ENCODE results near the gene FBLN2.

The FBLN2 gene

DNA sequence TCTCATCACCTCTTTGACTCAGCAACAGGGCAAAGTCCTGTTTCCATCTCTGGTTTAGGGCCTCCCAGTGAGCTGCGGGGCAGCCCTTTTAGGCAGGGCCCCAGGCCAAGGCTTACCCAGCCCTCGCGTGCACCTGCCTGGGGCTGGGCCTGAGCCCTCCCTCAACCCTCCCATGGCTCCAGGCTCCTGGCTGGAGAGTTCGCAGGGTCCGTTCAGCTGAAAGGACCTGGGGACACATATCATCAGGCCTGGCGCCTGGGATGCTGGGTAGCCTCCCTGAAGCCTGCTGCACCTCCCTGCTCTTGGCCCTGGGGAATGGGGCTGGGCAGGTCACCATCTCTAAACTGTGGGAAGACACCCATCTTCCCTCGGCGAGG lies 39.1 kb upstream of the FBLN2 start:
- no peak overlapping the region for H3K4me3 ChIP-seq (ENCODE audit: low read length in 2 of 2)
- H4K8ac ChIP-seq (ENCODE audit: low read depth, low read length): no peak overlapping the region
- WGBS, 2 donors (ENCODE audit: extremely low coverage in 2 of 2, insufficient read length in 2 of 2, insufficient replicate concordance in 1 of 2): no CpG with 5 or more reads among the region's 8 CpGs
- H3K36me3 ChIP-seq (replicated peaks in 1 of 2; ENCODE audit: control insufficient read depth in 2 of 2, insufficient read depth in 2 of 2, low read length in 2 of 2): no peaks in the 10 kb centered on the region
- DNase-seq (ENCODE audit: low spot score): no peak
- H3K23ac ChIP-seq (ENCODE audit: low read depth, low read length, poor library complexity): no peak overlapping the region
- H3K9ac ChIP-seq (ENCODE audit: low read depth, low read length, poor library complexity): peak overlapping the region; percentile 27
- H4K91ac ChIP-seq (ENCODE audit: low read depth, low read length, poor library complexity): no peak overlapping the region
- peaks cover 0 to 3% of the 10 kb centered on the region in 2 donors for H3K9me3 ChIP-seq (replicated peaks in 1 of 2; ENCODE audit: control insufficient read depth in 2 of 2, insufficient read depth in 1 of 2, low read depth in 1 of 2, low read length in 2 of 2)
- peak overlapping the region; percentile 7 for H2BK120ac ChIP-seq (ENCODE audit: low read depth, low read length)
- H3K4ac ChIP-seq (ENCODE audit: low read length): no peak overlapping the region
- H2BK12ac ChIP-seq (ENCODE audit: low read length): no peak overlapping the region
- H2BK5ac ChIP-seq (ENCODE audit: low read length): no peak overlapping the region
- no peak overlapping the region for H3K14ac ChIP-seq (ENCODE audit: low read length)
- H3K79me1 ChIP-seq (ENCODE audit: low read depth, low read length): no peaks in the 10 kb centered on the region
- no peaks in the 10 kb centered on the region for H3K27me3 ChIP-seq (ENCODE audit: control insufficient read depth in 3 of 3, insufficient read depth in 3 of 3, low read depth in 1 of 3, low read length in 3 of 3)
- H2AFZ ChIP-seq (ENCODE audit: low read length): no peak overlapping the region
- H3K4me2 ChIP-seq (ENCODE audit: insufficient read depth, low read length, poor library complexity, severe bottlenecking): no peak overlapping the region
- peak overlapping the region; percentile 57 for H2AK5ac ChIP-seq (ENCODE audit: low read depth, low read length)
- H3K27ac ChIP-seq (replicated peaks; ENCODE audit: low read length): no peak overlapping the region
- H2BK15ac ChIP-seq (ENCODE audit: low read length): peak overlapping the region; percentile 56
- peak overlapping the region; percentile 77 for H3K18ac ChIP-seq (ENCODE audit: low read length)
- peaks cover 20 to 28% of the 10 kb centered on the region in 2 donors for H3K4me1 ChIP-seq (ENCODE audit: control insufficient read depth in 2 of 2, insufficient read depth in 1 of 2, low read depth in 1 of 2, low read length in 2 of 2)

DNA sequence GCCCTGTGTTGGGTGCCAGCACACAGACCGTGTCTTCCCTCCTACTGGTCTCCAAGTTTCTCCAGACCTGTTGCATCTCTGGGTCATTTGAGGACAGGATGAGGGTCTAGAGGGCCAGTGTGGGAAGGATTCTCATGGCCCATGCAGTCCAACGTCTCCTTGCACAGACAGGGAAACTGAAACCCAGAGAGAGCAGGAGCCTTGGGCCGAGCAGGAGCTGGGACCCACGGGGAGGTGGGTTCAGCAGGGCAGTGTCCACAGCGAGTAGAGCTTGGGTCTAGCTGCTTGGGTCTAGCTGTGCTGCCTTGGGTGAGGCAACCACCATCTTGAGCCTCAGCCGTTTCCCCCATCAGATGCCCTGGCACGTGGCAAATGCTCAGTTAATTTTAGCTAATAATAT lies 36.5 kb upstream of the FBLN2 start:
- Histone ChIP-seq H2BK15ac (ENCODE audit: low read length) (peak overlapping the region; percentile 8), H3K4me2 (ENCODE audit: insufficient read depth, low read length, poor library complexity, severe bottlenecking) (no peak overlapping the region), H3K36me3 (replicated peaks in 1 of 2; ENCODE audit: control insufficient read depth in 2 of 2, insufficient read depth in 2 of 2, low read length in 2 of 2) (no peaks in the 10 kb centered on the region), H2AFZ (ENCODE audit: low read length) (no peak overlapping the region), H2BK120ac (ENCODE audit: low read depth, low read length) (no peak overlapping the region), H3K9ac (ENCODE audit: low read depth, low read length, poor library complexity) (no peak overlapping the region), H3K4me3 (ENCODE audit: low read length in 2 of 2) (no peak overlapping the region), H3K9me3 (replicated peaks in 1 of 2; ENCODE audit: control insufficient read depth in 2 of 2, insufficient read depth in 1 of 2, low read depth in 1 of 2, low read length in 2 of 2) (peaks cover 0 to 3% of the 10 kb centered on the region in 2 donors), H3K23ac (ENCODE audit: low read depth, low read length, poor library complexity) (peak overlapping the region; percentile 28), H3K27me3 (ENCODE audit: control insufficient read depth in 3 of 3, insufficient read depth in 3 of 3, low read depth in 1 of 3, low read length in 3 of 3) (no peaks in the 10 kb centered on the region), H3K4ac (ENCODE audit: low read length) (no peak overlapping the region), H3K79me1 (ENCODE audit: low read depth, low read length) (no peaks in the 10 kb centered on the region), H4K8ac (ENCODE audit: low read depth, low read length) (no peak overlapping the region), H2AK5ac (ENCODE audit: low read depth, low read length) (peak overlapping the region; percentile 65), H2BK5ac (ENCODE audit: low read length) (no peak overlapping the region), H2BK12ac (ENCODE audit: low read length) (no peak overlapping the region), H3K27ac (replicated peaks; ENCODE audit: low read length) (no peak overlapping the region), H3K4me1 (ENCODE audit: control insufficient read depth in 2 of 2, insufficient read depth in 1 of 2, low read depth in 1 of 2, low read length in 2 of 2) (peaks cover 12 to 22% of the 10 kb centered on the region in 2 donors), H3K18ac (ENCODE audit: low read length) (no peak overlapping the region), H4K91ac (ENCODE audit: low read depth, low read length, poor library complexity) (no peak overlapping the region), H3K14ac (ENCODE audit: low read length) (no peak overlapping the region)
- no CpG with 5 or more reads among the region's 7 CpGs for WGBS, 2 donors (ENCODE audit: extremely low coverage in 2 of 2, insufficient read length in 2 of 2, insufficient replicate concordance in 1 of 2)
- no peak for DNase-seq (ENCODE audit: low spot score)

DNA sequence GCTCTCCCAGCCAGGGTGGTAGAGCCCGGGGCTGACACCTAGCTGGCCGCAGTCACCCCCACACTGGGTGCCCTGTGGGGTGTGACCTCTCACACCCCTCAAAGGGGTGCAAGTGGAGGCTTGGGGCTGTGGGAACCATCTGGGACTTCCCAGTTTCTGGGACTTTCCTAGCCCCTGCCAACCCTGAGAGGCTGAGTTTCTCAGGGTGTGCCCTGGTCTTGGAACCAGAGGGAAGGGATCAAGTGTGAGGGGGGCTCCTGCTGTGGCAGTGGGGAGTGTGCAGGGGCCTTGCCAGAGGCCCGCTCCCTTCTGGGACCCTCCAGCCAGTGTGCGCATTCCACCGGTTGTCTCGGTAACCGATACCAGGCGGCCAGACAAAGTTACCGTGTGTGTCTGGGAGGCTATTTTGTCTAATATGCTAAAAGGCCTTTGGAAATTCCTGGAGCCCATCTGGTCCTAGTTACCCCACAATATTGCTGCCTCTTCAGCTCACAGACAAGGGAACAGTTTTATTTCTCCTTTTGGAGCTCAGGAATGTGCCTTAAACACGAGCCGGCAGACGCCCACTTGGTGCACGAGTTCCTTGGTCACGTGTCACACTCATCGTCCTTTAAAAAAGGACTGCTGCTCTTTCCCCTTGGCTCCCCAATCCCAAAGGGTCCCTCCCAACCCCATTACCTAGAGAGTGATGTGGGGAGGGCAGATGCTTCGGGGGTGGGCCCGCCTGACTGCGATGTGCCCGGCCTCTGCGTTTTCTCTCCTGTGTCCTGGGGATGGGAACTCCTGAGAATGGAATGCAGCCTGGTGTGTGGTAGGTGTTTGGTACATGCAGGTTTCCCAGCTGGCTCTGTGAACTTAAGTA lies 35.6 kb upstream of the FBLN2 start:
- Histone ChIP-seq H3K18ac (ENCODE audit: low read length) (peak overlapping the region; percentile 74), H3K4ac (ENCODE audit: low read length) (no peak overlapping the region), H2BK5ac (ENCODE audit: low read length) (no peak overlapping the region), H2BK15ac (ENCODE audit: low read length) (peak overlapping the region; percentile 34), H3K79me1 (ENCODE audit: low read depth, low read length) (no peaks in the 10 kb centered on the region), H3K4me3 (ENCODE audit: low read length in 2 of 2) (no peak overlapping the region), H2BK120ac (ENCODE audit: low read depth, low read length) (peak overlapping the region; percentile 49), H3K36me3 (replicated peaks in 1 of 2; ENCODE audit: control insufficient read depth in 2 of 2, insufficient read depth in 2 of 2, low read length in 2 of 2) (no peaks in the 10 kb centered on the region), H2AK5ac (ENCODE audit: low read depth, low read length) (peak overlapping the region; percentile 65), H3K4me2 (ENCODE audit: insufficient read depth, low read length, poor library complexity, severe bottlenecking) (no peak overlapping the region), H3K9me3 (replicated peaks in 1 of 2; ENCODE audit: control insufficient read depth in 2 of 2, insufficient read depth in 1 of 2, low read depth in 1 of 2, low read length in 2 of 2) (peaks cover 0 to 3% of the 10 kb centered on the region in 2 donors), H3K9ac (ENCODE audit: low read depth, low read length, poor library complexity) (peak overlapping the region; percentile 24), H4K91ac (ENCODE audit: low read depth, low read length, poor library complexity) (no peak overlapping the region), H3K27me3 (ENCODE audit: control insufficient read depth in 3 of 3, insufficient read depth in 3 of 3, low read depth in 1 of 3, low read length in 3 of 3) (no peaks in the 10 kb centered on the region), H2AFZ (ENCODE audit: low read length) (peak overlapping the region; percentile 30), H4K8ac (ENCODE audit: low read depth, low read length) (no peak overlapping the region), H2BK12ac (ENCODE audit: low read length) (no peak overlapping the region), H3K14ac (ENCODE audit: low read length) (peak overlapping the region; percentile 28), H3K23ac (ENCODE audit: low read depth, low read length, poor library complexity) (no peak overlapping the region), H3K4me1 (ENCODE audit: control insufficient read depth in 2 of 2, insufficient read depth in 1 of 2, low read depth in 1 of 2, low read length in 2 of 2) (peaks cover 6 to 15% of the 10 kb centered on the region in 2 donors), H3K27ac (replicated peaks; ENCODE audit: low read length) (no peak overlapping the region)
- DNase-seq (ENCODE audit: low spot score): no peak
- no CpG with 5 or more reads among the region's 20 CpGs for WGBS, 2 donors (ENCODE audit: extremely low coverage in 2 of 2, insufficient read length in 2 of 2, insufficient replicate concordance in 1 of 2)

DNA sequence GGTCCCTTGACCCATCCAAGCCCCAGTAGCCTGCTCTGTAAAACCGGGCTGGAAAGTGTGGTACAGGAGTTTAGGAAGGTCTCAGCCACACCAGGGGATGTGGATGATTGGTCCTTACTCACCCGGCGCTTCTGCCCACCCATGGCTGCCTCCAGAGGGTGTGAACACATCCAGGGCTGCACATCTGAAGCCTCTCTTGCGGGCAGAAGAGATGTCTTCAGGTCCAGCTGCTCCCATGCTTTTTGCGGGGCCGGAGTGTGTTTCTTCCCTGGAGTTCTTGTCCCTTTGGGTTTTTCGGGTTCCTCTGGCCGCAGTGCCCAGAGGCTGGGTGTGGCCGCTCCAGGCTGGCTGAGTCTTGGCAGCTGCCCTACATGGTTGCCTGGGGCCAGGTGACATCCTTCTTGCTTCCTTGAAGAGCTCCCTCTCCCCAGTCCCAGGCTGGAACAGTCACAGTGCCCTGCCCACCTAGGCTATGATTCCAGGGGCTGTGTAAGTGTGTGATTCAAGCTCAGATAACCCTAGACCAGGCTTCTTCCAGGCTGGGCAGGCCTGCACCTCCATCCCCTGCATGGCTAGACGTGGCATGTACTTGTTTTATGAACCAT lies 34.9 kb upstream of the FBLN2 start:
- Histone ChIP-seq H4K8ac (ENCODE audit: low read depth, low read length) (peak overlapping the region; percentile 4), H3K23ac (ENCODE audit: low read depth, low read length, poor library complexity) (no peak overlapping the region), H2BK5ac (ENCODE audit: low read length) (no peak overlapping the region), H3K4me1 (ENCODE audit: control insufficient read depth in 2 of 2, insufficient read depth in 1 of 2, low read depth in 1 of 2, low read length in 2 of 2) (peaks cover 6 to 16% of the 10 kb centered on the region in 2 donors), H3K14ac (ENCODE audit: low read length) (no peak overlapping the region), H3K4me3 (ENCODE audit: low read length in 2 of 2) (no peak overlapping the region), H3K18ac (ENCODE audit: low read length) (no peak overlapping the region), H3K27me3 (ENCODE audit: control insufficient read depth in 3 of 3, insufficient read depth in 3 of 3, low read depth in 1 of 3, low read length in 3 of 3) (no peaks in the 10 kb centered on the region), H4K91ac (ENCODE audit: low read depth, low read length, poor library complexity) (no peak overlapping the region), H3K79me1 (ENCODE audit: low read depth, low read length) (no peaks in the 10 kb centered on the region), H3K9me3 (replicated peaks in 1 of 2; ENCODE audit: control insufficient read depth in 2 of 2, insufficient read depth in 1 of 2, low read depth in 1 of 2, low read length in 2 of 2) (peaks cover 0 to 3% of the 10 kb centered on the region in 2 donors), H2AK5ac (ENCODE audit: low read depth, low read length) (peak overlapping the region; percentile 86), H3K4me2 (ENCODE audit: insufficient read depth, low read length, poor library complexity, severe bottlenecking) (no peak overlapping the region), H3K9ac (ENCODE audit: low read depth, low read length, poor library complexity) (no peak overlapping the region), H3K36me3 (replicated peaks in 1 of 2; ENCODE audit: control insufficient read depth in 2 of 2, insufficient read depth in 2 of 2, low read length in 2 of 2) (no peaks in the 10 kb centered on the region), H3K4ac (ENCODE audit: low read length) (no peak overlapping the region), H2AFZ (ENCODE audit: low read length) (peak overlapping the region; percentile 30), H2BK15ac (ENCODE audit: low read length) (peak overlapping the region; percentile 34), H2BK120ac (ENCODE audit: low read depth, low read length) (peak overlapping the region; percentile 49), H2BK12ac (ENCODE audit: low read length) (peak overlapping the region; percentile 59), H3K27ac (replicated peaks; ENCODE audit: low read length) (no peak overlapping the region)
- DNase-seq (ENCODE audit: low spot score): no peak
- no CpG with 5 or more reads among the region's 10 CpGs for WGBS, 2 donors (ENCODE audit: extremely low coverage in 2 of 2, insufficient read length in 2 of 2, insufficient replicate concordance in 1 of 2)

Data from neuronal stem cell (in vitro differentiated cells).